ENCODE measurements around the gene C10orf53. TPM values are rescaled to one million over a fixed set of nuclear protein-coding genes. Genes with fewer than 3 reads are reported as not detected.
"Not testable (repeated sequence)": the region's sequence is repeated elsewhere in the genome, so short reads cannot be mapped to it uniquely, and the experiment has no call there.

C10orf53 gene
- total RNA-seq, 1 experiment from 2014 or later = not detected

DNA sequence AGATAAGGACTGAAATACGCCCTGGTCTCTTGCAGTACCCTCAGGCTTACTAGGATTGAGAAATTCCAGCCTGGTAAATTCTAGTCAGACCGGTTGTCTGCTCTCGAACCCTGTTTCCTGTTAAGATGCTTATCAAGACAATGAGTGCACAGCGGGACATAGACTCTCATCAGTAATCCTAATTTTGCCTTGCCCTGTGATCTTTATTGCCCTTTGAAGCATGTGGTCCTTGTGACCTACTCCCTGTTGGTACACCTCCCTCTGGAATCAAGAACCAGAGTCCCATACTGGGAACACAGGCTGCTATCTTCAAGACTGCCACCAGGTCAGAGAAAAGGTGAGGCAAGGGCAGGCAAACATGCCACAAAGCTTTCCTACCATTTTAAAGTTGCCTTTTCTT lies 7.2 kb downstream of the C10orf53 start:
- DNase-seq (ENCODE audit: low read depth) = no peak

DNA sequence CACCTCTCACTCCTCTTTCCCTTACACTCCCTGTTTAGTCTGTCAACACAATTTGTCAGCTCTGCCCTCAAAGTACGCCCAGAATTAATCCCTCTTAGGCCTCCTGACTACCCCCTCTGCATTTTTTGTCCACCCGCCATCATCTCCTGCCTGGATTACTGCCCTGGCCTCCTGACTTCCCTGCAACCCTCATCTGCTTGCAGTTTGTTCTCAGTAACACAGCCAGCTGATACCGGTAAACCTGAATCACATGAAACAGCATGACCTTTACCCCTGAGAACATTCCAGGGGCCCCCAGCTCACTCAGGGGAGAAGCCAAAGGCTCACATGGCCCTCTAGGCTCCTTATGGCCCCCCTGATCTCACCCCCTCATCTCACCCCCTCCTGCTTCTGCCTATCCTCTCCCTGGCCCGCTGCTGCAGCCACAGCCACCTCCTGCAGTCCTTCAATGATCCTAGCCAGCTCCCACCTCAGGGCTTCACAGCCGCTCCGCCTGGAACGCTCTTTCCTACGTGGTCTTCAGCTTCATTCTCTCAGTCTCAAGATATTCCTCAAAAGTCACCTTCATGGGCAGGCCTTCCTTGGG lies 8.9 kb downstream of the C10orf53 start:
- DNase-seq (ENCODE audit: low read depth) = no peak

DNA sequence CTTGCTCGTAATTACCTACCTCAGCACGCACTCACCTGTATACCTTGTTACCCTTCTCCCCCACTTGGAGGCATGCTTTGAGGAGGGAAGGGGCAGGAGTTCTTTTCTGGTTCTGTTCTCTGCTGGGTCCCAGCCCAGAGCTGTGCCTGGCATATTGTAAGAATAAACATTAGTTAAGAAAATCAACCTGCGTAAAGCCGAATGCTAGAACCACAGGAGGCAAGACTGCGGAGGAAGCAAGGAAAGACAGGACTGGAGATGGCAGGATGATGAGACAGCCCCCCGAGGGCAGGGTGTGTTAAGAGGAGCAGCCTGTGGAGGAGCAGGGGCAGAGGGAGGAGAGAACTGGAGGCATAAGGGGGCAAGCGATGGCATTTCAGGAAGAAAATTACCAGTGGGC lies 9.5 kb downstream of the C10orf53 start:
- DNase-seq (ENCODE audit: low read depth) = no peak

DNA sequence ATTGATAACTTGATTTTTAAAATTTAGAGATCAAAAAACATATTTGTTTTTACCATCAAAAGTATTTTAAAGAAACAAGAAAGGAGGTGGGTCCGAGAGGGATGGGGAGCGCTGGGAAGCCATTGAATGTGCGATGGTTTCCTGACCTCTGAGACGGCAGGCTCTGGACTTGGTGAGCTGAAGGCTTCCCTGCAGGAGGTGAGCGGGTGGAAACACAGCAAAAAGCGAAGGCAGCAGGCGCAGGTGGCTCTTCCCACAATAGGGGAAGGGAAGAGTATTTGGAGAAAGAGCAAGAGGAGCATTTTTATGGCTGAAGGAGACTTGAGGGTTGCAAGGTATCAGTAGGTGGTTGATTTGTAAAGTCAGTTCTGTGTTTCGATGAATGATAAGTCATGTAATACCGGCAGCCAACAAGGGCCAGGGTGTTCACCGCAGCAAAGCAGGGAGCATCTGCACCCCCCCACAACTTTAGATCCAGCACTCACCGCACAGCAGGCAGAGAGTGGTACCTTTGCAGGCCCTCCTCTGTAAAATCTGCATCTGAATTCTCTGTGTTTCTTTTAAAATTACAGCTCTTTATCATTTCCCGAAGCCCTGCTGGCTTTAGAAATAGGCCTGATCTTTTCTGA lies 10.5 kb downstream of the C10orf53 start:
- no peak for DNase-seq (ENCODE audit: low read depth)

DNA sequence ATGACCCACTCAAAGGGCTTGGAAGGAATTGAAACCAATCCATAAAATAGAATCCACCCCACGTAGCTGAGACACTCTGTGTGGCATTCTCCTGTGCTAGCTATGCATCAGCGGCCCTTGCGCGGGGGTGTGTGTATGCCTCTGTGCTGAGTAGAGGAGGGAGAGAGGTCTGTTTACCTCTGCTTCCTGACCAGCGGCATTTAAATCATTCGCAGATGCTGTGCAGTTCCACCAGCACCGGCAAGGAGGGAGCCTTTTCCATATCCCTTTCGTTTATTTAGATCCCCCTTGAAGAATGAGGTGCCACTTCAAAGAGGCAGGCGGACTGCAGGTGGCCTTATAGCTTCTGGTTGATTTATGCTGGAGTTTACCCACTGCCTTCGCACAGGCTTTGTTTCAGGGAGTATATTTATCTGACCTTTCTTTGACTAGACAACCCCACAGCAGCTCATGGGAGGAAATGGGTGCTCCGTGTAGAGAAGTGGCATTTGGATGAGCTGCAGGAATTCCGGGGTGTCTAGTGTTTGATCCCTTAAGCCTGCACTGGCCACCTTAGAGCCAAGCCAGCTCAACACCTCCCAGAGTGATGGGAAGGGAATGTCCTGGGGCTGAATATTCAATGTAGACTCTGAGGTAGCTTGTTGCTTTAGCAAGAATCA lies 11.4 kb downstream of the C10orf53 start:
- no peak for DNase-seq (ENCODE audit: low read depth)

DNA sequence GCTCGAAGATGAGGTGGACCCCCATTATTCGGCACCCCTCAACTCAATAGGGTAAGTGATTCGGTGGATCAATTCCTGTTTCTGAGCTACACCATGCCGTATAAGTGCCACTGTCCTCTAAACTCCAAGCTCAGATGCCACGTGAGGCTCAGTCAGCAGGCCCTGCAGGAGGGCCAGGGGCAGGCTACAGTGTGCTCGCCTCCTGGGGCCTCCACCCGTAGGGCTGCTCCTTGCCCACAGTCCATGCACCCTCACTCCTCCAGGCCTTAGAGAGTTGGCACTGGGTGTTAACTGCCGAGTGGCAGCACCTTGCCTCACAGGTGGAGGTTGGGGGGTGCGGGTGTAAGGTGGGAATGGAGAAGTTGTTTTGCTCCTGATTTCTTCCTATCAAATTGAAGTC lies 12.1 kb downstream of the C10orf53 start:
- DNase-seq (ENCODE audit: low read depth) = no peak

DNA sequence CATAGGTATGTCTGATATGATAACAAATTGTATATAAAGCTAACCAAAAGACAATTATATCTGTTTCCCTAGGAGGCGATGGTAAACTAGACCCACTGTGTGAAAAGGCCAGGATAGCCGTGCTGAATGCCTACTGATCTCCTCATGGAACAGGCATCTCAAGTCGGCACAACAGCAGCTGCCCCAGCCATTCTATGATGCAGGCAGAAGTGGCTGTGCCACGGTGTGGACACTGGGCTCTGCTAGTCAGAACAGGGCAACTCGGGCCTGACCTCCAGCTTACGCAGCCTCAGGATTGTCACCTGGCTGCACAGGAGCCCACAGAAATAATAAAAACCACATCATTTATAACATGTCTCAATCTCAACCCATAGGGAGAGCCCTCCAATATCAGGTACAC lies 15.0 kb downstream of the C10orf53 start:
- no peak for DNase-seq (ENCODE audit: low read depth)

DNA sequence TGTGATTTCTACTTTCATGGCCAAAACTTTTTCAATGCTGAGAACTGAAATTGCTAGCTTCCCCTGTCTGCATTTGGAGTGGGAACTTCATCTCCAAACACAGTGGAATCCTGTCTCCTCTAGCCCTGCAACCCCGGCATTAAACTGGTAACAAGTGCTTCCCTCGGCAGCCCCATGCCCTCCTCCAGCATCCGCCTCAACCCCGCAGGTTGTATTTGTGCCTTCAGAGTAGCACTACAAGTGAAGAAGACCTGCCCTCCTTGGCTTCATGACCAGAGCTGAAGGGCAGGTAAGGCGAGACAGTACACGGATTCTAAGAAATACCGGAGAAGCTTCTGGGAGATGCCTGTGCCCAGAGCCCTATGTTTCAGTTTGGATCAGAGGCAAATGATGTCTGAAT lies 16.9 kb downstream of the C10orf53 start:
- DNase-seq (ENCODE audit: low read depth) = no peak

DNA sequence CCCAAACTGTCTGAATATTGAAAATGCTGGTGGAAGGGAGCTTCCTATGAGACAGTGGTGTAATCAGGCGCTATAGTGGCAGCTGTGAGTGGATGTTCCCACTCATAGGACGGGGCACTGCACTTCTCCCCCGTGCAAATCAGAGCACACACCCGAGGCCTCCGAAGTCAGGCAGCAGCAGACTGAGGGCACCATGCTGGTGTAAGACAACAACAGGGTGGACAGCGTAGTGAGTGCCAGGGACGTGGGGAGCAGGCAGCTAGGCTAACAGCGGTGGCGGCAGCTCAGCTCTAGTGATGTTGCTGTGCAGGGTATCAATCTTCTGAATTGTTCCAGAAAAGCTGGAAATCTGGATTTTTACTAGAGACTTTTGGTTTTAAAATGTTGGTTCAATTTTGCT lies 19.2 kb downstream of the C10orf53 start:
- DNase-seq (ENCODE audit: low read depth) = no peak

DNA sequence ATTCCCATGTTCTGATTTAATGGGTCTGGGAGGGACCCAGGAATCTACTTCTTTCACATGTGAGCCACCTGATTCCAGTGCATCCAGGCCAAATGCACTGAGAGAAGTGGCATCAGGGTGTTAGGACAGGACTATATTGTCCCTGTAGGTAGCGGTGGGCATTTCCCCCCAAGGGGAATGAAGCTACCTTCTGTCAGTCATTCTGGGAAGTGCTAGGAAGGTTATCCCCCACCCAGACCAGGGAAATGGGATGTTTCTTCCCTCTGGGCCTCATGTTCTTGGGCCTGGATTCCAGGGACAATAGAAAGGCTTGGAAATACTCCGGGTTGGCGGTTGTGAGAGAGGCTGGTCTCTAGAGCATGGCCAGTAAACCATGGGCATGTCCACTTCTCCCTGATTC lies 20.8 kb downstream of the C10orf53 start:
- no peak for DNase-seq (ENCODE audit: low read depth)

DNA sequence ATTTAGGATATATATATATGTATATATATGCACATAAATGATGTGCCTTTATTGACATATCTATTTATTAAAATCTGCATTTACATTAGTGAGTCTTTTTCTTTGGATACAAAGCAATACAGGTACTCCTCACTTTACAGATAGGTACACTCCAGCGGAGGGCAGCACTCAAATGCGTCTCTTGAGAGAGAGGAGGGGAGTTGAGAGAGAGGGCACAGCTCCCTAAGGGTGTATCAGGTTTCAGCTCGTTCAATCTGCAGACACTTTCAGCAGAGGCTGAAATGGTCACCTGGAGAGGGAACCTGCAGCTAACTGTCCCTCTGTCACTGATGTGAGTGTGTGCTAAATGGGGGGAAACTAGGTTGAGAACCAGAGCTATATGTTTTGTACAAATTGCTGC lies 21.5 kb downstream of the C10orf53 start:
- no peak for DNase-seq (ENCODE audit: low read depth)

DNA sequence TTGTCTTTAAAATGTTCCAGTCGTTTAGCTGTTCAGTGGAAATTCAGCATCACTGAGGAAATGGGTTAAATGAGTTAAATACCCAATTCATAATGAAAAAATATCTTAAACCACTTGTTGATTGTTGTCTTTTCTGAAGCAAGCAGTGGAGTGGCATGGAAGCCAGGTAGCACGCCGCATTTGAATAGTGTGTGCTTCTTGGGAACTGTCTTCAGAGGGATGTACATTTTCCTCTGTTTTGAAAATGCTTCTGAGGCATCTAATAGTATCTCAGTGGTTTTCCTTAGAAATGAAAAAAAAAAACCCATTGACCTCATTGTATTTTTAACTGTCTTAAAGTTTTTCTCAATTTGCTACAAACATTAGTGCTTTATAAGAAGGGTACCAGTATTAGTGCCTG lies 28.1 kb downstream of the C10orf53 start:
- no peak for DNase-seq (ENCODE audit: low read depth)

DNA sequence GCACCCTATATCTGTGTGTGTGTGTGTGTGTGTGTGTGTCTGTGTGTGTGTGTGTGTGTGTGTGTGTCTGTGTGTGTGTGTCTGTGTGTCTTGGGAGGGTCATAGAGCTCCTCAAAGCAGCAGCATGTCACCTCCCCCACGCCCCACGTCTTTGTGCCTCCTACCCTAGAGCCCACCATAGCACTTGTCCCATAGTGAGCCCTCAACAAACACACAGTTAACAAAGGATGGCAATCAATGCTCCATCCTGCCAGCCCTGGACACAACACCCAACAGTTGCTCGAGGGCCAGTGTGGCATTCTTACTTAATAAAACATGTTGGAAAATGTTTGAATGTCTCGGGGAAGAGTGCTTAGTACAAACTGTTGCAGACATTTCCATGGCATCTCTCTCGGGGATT lies 30.5 kb downstream of the C10orf53 start:
- DNase-seq (ENCODE audit: low read depth) = no peak

DNA sequence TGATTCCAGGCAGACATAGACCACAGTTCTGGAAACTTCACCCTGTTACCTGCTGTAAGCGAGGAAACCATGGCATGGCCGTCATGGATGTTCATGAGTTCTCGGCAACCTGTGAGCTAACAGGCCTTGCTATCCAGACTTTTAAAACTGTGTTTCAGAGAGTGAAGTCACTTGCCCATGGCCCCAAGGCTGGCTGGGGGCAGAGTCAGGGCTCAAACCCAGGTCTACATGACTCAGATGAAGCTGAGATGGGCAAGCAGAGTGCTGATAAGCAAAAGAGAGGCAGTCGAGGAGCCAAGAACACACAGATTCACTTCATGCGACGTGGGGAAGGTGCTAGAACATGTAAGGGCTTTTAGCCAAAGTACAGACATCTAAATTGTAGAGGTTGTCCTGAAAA lies 31.5 kb downstream of the C10orf53 start:
- DNase-seq (ENCODE audit: low read depth) = no peak

DNA sequence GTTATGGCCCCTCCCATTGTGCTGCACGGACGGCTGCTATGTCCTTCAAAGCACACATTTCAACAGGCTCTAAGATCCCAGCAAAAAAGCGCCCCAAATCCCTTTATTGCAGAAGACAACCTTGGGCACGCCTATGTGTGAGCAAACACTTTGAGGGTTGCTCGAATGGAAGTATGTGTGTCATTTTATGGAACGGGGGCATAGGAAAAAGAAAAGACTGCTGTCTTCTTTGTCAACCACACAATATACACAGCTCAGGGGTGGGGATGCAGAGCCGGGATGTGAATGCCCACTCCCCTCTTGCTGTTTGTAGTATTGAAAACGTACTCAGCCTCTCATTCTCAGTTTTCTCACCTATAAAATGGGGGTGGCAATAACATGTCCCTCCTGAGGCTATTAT lies 32.0 kb downstream of the C10orf53 start:
- DNase-seq (ENCODE audit: low read depth) = no peak

DNA sequence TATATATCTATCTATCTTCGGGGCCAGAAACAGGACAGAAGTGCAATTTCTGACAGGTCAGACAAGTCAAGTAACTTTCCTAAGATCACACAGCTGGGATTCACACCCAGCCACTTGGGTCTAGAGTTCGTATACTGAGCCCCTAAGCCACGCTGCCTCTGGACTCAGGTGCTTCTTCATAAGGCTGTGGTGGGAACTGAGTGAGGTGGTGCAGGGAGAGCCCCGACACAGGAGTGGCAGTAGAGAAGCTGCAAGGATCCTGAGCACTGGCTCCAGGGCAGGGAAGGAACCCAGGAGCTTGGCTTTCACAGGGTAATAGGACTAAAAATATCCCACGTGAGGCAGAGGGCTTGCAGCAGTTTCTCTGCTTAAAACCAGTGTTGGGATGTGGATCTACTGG lies 33.8 kb downstream of the C10orf53 start:
- DNase-seq (ENCODE audit: low read depth) = no peak

DNA sequence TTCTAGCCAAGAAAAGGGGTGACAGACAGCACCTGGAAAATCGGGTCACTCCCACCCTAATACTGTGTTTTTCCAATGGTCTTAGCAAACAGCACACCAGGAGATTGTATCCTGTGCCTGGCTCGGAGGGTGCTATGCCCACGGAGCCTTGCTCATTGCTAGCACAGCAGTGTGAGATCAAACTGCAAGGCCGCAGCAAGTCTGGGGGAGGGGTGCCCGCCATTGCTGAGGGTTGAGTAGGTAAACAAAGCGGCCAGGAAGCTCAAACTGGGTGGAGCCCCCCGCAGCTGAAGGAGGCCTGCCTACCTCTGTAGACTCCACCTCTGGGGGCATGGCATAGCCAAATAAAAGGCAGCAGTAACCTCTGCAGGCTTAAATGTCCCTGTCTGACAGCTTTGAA lies 35.7 kb downstream of the C10orf53 start:
- DNase-seq (ENCODE audit: low read depth) = not testable (repeated sequence)

DNA sequence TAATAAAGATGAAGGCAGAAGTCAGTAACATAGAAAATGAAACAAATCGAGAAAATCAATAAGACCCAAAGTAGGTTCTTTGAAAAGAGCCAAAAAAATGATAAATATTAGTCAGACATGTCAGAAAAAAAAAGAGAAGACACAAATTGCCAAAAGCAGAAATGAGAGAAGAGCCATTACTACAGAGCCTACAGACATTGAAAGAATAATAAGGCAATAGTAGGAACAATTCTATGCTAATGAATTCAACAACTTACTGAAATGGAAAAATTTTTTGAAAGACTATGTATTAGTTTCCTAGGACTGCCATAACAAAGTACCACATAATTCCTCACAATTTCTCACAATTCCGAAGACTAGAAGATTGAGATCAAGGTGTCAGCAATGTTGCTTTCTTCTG lies 47.1 kb downstream of the C10orf53 start:
- no peak for DNase-seq (ENCODE audit: low read depth)

DNA sequence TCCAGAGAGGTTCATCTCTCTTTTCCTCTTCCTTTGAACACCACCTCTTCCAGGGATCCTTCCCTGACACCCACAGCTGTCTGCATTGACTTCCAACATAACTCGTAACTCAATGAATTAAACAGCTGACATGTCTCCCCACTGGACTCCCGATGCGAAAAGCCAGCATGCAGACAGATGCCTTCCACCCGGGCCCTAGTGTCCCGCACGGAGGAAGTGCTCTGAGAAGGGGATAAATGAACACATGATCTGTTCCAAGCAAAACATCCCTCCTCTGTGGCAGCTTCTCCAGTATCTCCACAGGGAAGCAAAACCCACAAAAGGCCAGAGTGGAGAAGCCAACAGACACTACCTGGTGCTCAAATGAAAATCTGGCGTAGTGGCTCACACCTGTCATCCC lies 54.4 kb downstream of the C10orf53 start:
- DNase-seq (ENCODE audit: low read depth) = no peak

DNA sequence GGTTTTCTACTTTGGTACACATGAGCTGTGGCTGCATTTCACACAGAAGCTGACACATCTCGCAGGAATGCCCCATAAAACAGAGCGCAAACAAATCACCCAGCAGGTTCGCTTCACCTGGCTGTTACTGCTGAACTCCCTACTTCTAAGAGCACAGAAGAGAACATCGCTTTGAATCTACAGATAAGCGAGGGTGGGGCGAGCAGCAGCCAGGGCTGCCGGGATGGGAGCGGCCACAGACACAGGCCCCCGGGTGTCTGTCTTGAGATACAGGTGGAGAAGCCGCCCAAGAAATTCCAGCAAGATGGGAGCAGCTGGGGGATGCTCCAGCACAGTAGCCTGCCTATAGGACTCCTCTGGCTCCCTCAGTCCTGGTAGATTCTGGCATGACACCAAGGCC lies 55.2 kb downstream of the C10orf53 start:
- DNase-seq (ENCODE audit: low read depth) = no peak

DNA sequence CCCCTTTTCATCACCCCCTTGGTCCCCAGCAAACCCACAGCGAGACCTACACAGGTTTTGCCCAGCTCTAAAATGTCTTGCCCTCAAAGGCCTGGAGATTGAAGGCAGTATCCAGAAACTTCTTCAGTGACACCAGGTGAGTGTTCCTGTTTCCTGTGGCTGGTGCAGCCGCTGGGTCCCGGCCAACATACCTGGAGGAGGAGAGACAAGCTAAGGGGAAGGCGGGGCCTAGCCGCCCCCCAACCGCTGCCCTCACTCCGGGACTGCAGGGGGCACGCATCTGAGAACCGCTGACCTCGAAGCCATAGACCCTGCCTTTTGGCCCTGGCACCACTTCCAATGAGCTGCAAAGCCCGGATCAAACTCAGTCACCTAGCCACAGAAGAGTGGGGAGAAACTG lies 55.7 kb downstream of the C10orf53 start:
- no peak for DNase-seq (ENCODE audit: low read depth)

DNA sequence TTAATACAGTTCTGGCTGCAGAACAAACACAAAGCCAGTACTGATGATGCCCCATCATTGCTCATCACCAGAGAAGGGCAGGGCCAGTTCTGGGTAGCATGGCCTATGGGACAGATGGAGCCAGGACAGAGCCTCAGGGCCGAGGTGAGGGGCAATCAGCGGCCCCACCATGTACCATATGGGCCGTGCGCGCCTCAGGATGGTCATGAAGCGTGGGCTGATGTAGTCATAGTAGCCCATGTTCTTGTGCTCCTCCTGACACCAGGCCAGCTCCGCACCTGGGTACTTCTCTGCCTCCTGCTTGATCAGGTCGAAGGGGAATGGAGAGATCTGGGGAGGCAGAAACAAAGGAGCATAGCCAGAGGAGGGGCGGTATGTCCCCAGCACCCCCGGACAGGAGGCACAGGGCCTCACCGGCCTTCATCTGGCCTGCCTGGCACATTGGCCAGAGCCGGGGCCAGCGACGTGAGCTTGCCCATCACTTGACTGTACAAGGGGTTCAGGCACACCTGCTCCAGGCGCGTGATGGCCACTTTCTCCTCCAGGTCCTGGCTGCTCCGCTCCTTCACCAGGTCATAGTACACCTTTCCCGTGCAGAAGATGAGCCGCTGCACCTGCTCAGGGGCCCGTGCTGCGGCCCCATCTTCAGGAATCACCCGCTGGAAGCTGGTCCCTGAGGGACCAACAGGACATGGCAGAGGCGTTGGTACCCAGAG lies 56.6 kb downstream of the C10orf53 start:
- DNase-seq (ENCODE audit: low read depth) = no peak
